Activated T-cell treated with anti-CD3 and anti-CD28 coated beads for 48 hours (primary cell): ENCODE data around the gene PTMA.
"Not testable (repeated sequence)": the region's sequence is repeated elsewhere in the genome, so short reads cannot be mapped to it uniquely, and the experiment has no call there.

Experiments used
- DNase-seq: peaks from one replicate; pipeline ENCODE4 v3.0.0-alpha.2; 2020; ENCODE audit warnings: low read depth

Gene PTMA

GRCh38 chr2:231696004-231696367 lies 12.3 kb upstream of the PTMA start:
- no peak for DNase-seq

DNA sequence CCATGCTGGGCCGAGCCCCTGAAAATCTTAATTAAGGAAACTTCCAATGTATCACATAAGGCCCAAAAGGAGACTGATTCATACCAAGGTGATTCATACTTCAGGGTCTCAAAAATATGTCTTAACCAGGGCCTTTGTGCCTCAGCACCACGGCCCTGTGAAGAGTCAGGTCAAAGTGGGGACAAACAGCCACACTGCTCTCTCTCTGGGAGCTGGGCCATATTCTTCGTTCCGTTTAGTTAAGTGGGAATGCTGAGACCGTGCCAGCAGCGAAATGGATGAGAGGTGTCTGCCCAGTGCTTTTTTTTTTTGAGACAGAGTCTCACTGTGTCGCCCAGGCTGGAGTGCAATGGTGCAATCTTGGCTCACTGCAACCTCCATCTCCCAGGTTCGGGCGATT lies 9.3 kb upstream of the PTMA start:
- DNase-seq: no peak

DNA sequence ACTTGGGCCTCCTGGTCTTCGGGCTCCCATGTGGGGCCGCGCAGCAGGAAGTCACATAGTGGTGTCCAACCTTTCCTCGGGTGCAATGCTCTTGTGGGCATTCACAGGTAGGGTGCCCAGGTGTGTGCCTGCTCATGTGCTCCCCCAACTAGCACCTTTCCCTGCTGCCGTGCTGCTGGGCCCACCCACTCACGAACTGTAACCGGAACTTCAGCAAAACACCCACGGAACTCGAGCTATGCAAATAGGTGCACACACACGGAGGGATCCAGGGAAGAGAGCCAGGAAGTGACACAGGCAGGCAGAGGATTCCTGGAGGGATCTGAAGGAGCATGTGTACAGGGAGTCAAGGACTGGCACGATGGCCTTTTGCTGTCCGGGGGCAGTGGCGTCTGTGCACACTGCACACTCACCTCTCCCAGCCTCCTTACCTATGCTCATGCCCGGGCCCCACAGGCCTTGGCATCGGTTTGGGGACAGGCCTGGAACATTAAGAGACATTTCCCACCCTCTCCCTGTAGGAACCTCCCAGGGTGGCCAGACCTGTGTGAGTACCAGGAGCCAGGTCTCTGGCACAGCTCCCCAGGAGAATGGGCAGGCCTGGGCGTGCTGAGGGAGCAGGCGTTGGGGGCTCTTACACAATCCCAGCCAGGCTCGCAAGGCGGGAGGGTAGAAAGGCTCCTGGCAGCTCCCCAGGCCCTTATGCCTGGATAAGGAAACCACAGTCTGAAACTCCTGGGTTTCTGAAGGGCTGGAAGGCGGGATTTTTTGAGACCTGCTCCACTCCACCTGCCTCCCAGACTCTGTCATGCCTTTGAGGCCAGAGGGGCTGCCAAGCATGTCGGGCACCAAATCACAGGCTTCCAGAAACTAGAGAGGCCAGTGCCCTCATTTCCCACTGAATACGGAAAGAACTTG lies 6.6 kb upstream of the PTMA start:
- no peak for DNase-seq

DNA sequence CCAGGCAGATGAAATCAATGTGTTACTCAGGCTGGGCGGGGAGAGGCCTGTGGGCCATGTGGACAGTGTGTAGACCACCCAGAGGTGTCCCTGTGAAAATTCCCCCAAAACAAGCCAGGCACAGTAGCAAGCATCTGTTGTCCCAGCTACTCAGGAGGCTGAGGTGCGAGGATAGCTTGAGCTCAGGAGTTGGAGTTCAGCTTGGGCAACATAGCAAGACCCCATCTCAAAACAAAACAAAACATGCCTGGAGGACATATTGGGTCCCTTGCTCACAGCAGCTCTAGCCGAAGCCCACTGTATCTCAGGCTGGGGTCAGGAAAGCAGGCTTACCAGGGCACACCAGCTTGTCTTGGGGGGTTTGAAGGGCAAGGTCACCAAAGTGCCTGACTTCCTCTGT lies 4.3 kb upstream of the PTMA start:
- no peak for DNase-seq

GRCh38 chr2:231706731-231707624 lies 1.3 kb upstream of the PTMA start:
- DNase-seq: peak; percentile 93

GRCh38 chr2:231707625-231707926 lies 749 bp upstream of the PTMA start:
- DNase-seq: peak; percentile 51

GRCh38 chr2:231708773-231709635 lies 679 bp downstream of the PTMA start:
- peak; percentile 42 for DNase-seq

- no peak for DNase-seq
These were observed 1.3 kb downstream of the PTMA start for GRCh38 chr2:231709636-231709980.

GRCh38 chr2:231709981-231710798 lies 1.9 kb downstream of the PTMA start:
- DNase-seq: peak; percentile 87

- no peak for DNase-seq
These were observed 2.7 kb downstream of the PTMA start for GRCh38 chr2:231710799-231711676.

GRCh38 chr2:231711677-231712450 lies 3.5 kb downstream of the PTMA start:
- no peak for DNase-seq

- DNase-seq: peak; percentile 48
These were observed 4.2 kb downstream of the PTMA start for GRCh38 chr2:231712451-231713021.

- DNase-seq: not testable (repeated sequence)
These were observed 5.0 kb downstream of the PTMA start for GRCh38 chr2:231713406-231713729.

- DNase-seq: peak; percentile 87
These were observed 5.7 kb downstream of the PTMA start for GRCh38 chr2:231713730-231714638.

DNA sequence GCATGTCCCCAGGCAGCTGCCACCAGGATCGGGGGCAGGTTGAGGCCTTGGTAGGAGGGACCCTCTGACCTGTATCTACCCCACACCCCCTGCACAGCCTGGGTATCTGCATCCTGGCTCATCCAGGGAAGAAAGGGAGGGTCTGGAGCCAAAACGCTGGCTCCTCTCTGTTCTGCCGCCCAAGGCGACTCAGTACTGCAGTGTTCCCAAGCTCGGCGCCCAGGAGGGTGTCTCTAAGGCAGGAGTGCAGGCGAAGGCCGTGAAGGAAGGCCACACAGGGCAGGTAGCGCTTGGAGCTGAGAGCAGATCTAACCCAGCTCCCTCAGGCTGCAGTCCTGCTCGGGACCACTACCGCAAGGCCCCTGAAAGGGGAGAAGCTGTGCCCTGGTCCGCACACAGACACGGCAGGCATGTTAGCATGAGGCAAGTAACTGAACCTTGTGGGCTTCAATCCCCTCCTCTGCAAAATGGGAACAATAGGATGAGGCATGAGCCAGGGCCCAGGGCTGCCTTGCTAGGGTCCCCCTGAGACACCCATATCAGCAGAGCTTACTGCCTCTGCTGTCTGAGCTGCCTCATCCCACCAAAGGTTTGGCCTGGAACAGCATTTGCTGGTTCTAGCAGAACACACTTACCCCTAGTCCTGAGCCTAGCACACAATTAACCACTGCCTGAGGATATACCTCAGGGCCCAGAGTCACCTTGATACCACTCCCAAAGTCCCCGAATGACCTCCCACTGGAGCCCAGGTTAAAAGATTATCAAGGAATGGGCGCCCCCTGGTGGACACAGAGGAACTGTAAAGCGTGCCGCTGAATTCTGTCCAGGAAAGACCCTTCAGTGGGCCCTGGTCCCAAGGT lies 6.5 kb downstream of the PTMA start:
- DNase-seq: peak; percentile 69

DNA sequence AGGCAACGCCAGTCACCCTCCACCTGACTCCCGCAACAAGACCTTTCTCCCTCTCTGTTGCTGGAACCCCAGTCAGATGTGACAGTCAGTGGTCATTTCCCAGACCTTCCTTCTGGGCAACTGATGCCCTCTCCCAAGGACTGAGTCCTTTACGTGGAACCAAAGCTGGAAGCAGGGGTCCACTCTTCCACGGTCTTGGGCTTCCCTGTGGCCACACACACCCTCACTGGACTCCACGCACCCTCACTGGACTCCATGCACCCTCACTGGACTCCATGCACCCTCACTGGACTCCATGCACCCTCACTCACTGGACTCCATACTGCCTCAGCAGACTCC lies 7.1 kb downstream of the PTMA start:
- DNase-seq: no peak

- no peak for DNase-seq
These were observed 7.8 kb downstream of the PTMA start for GRCh38 chr2:231715988-231716616.
